ENCODE data around the gene RIPOR2.
"Not testable (repeated sequence)": the region's sequence is repeated elsewhere in the genome, so short reads cannot be mapped to it uniquely, and the experiment has no call there.

RIPOR2 gene

DNA sequence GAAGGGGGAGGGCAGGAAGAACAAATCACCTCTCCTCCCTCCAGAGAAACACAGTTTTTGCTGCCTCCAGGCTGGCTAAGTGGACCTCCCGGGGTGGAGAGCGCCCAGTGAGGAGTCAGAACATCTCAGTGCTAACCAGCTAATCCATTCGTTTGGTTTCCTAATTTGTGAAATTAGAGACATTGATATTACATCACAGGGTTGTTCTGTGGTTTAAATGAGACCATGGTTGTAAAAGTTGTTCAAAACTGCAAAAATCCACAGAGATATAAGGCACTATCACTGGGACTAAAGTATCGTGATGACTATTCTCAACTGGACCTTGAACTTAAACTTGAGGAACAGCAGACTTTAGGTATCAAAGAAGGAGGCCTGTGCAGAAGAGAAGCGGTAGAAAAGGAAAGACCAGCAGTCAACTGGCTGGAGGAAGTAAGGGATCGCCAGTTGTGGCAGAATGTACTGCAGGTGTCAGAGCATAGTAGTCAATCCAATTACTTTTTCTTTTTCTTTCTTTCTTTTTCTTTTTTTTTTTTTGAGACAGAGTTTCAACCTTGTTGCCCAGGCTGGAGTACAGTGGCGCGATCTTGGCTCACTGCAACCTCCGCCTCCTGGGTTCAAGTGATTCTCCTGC is 33.9 kb downstream of the RIPOR2 start:
- DNase-seq = no peak

DNA sequence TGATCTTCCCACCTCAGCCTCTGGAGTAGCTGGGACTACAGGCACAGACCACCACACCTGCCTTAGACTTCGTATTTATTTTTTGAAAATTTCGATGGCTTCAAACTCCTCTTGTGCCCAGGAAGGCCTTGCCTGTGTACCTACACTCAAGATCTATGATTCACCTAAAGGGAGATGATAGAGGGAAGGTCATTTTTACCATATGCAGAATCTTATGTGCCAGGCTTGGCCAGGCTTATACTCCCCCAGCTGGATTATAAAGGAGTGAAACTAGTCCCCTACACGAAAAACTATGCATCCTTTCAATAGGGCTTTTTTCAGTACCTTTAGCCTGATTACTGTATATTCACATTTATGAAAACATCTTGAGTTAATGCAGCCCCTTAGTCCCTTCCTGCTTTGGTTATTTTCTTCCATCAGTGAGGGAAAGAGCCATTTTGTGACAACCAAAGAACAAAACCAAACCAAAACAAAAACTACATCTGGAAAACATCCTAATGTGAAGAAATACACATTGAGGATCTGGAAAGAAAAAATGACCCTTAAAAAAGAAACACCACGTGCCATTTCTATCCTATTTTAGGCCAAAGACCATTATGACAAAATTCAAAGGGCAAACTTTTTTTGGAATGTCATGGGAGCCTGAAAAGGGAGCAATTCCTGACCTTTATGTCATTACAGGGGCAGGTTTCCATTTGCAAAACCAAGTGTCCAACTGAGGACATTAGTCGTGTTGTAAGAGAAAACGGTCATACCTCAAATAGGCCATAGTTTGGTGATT is 34.7 kb downstream of the RIPOR2 start:
- no peak for DNase-seq

DNA sequence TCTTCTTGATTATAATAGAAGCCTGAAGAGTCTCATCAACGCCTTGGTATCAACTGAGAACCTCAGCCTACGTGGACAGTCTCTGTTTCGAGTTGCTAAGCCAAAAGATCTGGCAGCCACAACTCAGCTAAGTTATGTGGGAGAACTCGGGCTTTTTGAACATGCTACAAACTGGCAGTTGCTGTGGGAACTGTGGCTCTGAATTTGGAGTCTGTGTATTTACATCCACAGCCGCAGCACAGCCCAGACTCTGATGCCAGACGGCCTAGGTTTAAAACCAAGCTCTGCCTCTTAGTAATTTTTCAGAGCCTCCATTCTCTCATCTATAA is 35.8 kb downstream of the RIPOR2 start:
- no peak for DNase-seq

DNA sequence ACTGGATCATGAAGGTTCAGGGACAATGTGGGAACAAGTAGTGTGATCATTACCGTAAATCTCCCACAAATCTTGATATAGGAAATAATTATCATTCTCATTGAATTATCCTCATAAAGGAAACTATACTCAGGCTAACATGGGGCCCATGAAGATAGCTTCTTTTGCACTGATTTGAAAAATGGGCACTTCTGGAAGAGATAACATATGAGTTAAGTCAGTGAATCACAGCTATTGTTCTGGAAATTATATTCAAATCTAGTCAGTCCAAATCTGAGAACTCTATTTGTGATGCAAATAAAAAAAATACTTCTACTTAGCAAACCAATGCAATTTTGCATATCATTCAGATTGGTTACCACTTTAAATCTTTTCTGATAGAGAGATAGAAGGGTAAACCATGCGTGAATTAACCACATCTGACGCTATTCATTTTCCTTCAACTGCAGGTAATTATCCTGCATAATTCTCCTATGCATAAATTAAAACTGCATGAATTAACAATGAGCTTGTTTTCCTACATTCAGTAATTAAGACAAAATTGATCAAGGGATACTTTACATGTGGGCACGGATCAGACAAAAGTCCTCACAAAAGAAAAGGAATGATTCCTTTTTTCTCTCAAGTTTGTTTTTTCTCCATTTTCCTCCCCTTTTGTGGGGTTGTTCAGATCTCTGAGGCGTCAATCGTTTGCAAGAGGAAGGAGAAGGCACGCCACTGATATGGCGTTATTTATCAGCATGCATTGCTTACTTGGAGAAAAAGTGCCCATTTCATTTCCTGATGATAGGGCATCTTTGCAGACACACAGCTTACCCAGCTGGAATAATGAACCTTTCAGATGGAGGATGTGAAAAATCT is 36.4 kb downstream of the RIPOR2 start:
- DNase-seq = no peak

DNA sequence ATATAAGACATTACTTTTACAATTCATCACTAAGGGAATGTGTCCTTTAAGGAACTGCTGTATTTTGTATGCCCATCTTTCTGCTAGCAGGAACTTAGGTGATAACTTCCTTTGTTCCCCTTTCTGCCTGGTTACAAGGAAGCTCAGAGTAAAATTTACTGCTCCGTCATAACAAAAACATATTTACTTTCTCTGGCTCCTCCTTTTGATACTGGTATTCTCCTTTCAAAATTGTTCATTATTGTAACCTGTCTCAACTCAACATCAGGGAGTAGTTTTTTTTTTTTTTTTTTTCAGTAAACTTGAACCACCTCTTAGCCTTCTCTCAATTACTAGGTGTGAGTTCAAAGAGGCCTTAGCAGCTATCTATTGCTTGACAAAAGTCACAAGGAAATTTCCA is 37.1 kb downstream of the RIPOR2 start:
- DNase-seq = no peak

DNA sequence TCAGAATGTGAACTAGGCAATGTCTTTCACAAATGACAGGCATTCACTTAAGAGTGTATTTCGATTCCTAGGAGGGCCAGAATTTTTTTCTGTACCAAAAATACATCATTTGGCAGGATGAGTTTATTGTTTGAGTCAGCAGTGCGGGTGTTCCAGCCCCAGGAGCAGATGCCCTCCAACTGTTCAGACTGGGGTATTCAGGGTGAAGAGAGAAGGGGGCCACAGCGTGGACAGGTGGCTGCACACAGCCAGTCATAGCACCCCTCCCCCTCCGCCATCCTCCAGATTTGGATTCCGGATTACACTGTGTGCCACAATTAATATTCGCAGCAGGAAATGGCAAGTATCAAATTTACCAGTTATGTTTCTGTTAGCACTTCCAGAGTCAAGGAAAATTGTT is 38.6 kb downstream of the RIPOR2 start:
- no peak for DNase-seq

DNA sequence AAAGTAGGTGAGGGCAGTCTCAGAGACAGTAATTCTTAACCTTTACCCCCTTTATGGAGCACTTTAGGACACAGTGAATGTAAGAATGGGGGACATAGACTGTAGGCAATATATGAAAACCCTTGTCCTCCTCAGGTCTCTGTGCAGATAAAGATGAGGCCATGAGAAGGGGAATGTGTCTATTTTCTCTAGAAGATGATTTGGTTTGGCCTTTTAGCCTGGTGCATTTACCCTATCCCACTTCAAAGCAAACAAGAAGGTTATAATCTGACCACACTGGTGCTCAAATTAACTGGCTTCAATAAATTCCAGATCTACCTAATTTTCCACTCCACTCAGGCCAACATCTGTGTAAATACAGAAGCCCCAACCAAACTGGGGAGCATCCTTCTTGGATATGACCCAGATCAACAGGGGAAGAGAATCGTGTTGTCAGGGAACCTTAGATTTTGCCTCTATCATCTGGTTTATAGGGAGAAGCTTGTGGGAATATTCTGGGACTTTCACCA is 42.4 kb downstream of the RIPOR2 start:
- DNase-seq = no peak

DNA sequence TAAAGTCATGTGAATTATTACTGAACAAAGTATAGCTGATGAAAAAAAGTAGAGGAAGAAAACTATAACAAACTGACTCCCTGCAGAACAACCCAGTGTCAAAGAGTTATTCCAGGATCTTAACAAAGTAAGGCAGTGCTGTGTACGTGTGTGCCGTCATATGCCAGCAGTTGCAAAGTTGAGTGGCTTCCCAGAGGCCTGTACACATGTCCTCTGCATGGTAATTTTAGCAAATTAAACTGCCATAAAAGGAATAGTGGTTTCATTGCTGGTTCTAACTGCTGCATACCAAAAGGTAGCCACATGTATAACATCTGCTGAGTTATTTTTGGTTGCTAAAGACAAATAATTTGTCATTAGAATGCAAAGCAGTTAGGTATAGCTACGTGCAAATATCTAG is 44.8 kb downstream of the RIPOR2 start:
- DNase-seq = no peak

DNA sequence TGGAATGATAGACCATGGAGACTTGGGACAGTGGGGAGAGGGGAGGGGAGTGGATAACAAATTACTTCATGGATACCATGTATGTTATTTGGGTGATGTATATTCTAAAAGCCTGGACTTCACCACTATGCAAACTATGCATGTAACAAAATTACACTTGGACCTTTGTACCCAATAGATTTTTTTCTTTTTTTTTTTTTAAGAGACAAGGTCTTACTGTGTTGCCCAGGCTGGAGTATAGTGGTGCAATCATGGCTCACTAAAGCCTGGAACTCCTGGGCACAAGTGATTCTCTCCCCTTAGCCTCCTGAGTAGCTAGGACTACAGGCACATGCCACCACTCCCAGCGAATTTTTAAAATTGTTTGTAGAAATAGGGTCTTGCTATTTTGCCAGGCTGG is 45.3 kb downstream of the RIPOR2 start:
- no peak for DNase-seq

DNA sequence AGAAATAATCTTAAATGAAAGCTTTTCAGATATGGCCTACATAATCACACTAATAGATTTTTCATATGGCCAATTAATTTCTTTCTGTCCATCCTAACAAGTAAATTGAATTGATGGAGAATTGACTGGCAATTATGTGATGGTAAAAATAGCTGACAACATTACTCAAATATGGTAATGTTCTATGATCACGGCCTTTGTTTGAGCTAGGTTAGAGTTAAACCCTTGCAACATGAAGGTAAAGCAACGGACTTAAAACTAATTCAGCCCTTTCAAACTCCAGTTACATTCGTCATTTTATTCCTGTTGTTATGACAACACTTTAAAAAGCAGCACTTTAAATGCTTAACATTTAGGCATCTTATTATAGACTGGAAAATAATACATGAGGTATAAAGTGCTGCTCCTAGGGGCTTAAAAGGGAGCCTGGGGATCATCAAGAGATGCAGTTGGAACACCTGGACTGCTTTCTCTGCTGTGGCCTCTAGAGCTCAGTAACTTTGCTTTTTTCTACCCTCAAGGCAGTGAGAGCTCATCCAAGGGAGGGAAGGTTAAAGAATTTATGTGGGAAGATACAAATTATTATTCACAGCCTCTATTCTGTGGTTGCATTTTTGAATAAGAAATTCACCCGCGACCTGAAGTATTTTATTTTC is 46.9 kb downstream of the RIPOR2 start:
- no peak for DNase-seq

DNA sequence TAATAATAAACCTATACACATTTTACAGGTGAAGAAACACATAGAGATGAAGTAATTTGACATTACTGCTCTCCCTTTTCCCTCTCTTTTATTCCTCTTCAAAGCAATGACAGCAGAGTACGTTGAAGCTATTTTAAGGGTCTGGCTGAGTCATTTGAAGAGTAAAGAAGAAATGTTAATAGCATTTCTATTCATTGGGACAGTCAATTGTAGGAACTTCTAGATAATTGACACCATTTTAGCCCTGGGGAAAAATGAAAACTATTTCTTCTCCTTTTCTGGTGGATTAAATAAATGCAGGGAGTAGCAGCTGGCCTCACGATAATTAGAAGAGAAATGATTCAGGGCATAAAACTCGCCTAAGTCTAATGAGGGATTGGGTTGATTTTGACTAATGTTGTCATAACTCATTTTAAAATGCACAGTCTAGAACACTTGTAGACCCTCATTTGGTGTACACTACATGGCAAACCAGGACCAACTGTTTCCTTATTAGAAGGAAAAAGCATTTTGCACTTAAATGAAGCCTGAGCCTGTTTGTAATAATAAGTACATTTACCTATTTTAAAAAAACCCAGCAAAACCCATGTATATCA is 48.1 kb downstream of the RIPOR2 start:
- no peak for DNase-seq

DNA sequence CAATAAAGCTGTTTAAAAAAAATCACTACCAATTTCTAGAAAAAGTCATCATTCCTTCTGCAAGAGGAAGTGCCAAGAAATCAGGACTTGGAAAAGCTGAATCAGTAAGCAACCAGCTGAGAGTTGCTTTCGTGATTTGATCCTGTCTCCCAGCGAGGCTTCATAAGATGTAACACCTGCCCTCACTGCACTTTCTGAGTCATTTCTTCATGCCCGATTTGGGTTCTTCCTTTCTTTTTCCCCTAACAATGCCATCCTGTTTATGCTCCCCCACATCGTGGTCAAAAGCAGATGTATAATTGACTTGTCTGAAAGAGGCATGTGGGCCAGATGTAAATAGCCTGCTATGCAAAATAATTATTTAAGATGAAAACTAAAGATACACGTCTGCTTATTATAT is 52.1 kb downstream of the RIPOR2 start:
- no peak for DNase-seq

DNA sequence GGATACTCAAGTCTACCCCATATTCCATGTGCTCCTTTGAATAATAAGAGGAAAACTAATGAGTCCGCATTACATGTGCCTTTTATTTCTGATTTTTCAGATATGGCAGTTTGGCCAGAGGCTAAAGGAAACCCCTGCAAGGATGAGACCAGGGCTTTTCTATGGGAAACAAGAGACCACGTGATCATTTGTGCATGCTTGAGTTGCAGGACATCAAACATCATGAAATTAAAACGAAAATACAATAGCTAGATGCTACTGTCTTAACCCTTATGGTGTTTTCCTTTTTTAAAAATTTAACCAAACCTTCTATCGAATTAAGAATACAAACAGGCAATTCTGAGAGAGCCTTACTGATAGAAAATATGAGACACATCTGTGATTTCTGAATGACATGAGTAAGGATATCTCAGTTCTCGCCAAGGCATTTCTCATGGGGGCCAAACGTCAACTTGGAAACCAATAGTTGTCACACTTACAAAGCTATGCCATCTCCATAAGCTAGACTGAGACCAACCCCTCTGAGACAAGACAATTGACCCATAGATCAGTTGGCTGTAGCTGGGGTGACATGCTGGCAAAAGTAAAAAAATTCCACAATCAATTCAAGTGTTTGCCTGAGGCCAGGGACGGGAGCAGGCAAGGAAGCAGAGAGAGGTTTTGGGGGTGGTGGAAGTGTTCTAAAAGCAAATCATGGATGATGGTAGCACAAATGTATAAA is 52.8 kb downstream of the RIPOR2 start:
- no peak for DNase-seq

DNA sequence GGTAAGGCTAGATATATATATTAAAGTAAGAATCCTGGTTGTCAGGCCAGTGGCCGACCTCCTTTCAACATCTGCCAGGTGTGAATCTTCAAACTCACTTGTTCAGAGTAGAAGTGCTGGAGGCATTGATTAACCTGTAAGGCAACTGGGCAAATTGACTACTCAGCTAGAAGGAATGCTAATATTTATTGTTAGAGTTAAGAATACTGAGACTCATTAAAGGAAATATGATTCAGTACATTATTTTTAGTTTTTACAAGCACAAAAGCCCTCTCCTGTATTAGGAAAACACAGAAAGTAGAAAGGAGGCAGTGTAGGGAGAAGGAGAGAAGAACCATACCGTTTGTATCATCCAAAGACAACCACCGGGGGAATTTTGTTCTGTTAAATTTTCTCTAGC is 53.5 kb downstream of the RIPOR2 start:
- DNase-seq = no peak

DNA sequence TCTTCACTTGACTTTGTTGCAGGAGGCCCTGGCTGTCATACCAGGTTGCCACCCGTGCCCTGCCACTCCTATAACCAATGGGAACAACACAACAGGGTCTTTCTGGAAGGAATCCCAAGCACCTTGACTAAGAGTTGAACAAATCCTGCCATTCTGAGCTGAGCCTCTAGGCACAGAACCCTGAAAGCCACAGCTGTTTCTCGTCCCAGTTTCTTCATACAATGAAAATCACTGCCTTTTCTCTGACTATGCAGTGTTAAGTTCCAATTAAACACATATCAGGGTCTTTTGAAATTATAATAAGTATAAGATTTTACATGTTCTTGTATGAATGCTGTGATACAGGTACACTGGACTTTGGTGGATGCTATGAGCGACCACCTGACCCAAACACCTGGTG is 54.4 kb downstream of the RIPOR2 start:
- DNase-seq = no peak

DNA sequence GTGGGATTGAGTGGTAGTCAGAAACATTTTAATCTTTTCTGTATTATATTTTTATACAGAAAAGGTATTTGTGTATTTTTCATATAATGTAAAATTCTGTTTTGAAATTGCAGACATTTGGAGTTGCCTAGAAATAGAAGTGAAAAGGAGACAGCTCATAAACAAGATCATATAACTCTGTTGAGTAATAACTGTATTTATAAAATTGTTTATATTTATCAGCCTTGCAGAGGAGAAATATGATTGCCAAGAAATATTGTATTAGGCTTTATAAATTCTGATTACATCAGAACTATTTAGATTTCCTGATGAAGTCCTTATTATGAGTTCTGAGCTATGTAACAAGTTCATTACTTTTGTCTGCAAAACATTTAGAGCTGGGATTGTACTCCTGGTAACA is 55.3 kb downstream of the RIPOR2 start:
- no peak for DNase-seq

DNA sequence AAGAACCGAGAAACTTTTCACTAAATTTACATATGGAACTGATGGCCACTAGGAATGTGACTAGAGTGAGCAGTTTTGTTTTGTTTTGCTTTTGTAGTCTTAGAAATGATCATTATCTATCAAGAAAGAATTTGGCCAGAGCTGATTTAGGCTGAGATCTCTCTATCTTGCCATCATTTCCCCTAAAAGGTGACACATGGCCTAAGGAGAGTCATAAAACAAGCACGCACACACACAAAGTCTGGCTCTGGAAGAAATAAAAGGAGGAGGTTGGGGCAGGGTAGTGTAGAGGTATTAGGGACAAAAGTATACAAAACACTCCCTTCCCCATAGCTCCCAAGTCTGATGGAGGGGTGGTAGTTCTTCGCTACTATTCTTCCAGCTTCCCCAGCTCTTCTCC is 56.4 kb downstream of the RIPOR2 start:
- no peak for DNase-seq

DNA sequence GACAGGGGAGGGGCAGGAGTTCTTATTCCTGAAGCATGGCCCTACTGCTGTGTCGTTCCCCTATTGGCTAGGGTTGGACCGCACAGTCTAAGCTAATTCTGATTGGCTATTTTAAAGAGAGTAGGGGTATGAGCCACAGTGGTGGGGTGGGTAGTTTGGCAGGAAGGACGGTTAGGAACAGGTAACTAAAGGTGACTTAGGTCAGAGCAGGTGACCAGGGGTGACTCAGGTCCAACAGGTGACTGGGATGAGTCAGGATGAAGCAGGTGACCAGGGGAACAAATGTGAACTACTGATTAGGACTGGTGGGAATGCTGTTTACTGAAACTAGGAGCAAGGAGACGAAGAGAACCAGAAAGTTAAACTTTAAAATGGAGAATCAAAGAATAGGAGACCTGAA is 58.0 kb downstream of the RIPOR2 start:
- DNase-seq = not testable (repeated sequence)

DNA sequence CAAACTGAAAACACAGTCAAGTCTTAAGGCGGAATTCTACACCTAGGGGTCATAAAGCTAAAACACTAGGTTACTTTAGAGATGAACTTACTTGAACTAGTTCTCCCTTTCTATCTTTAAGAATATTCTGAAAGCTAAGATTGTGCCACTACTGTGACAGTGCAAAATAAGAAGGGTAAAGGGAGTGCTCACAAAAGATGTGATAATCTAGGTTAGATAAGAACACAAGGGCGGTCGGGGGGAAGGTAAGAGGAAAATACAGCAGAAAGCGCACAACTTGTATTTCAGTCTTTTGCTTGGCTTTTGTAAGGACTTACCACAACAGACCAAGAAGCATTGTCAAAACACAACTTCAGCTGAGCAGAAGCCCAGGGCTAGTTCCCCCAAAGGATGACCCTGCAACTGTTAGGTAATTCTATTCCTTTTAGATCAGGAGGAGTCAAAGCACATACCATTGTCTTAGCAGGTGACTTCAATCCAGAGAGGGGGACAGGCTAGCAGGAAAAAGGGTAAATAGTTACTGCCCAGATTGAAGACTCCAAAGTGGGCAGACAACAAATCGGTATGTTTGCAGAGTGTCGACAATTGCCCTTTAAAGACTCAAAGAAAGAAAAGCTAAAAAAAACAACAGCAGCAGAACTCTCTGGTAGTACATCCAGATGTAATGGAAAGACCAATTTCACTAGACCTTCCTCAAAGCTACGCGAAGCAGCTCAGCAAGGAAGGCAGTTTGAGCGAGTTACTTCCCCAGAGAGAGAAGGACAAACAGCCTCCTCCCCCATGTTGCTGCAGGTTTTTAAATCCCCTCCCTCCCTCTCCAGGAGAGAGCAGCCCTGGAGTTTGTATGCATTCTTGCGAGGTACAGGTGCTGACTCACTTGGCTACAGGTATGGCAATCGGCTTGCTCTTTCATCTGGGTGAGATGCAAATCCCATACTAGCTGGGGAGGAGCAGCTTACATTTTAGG is 59.0 kb downstream of the RIPOR2 start:
- DNase-seq = no peak

DNA sequence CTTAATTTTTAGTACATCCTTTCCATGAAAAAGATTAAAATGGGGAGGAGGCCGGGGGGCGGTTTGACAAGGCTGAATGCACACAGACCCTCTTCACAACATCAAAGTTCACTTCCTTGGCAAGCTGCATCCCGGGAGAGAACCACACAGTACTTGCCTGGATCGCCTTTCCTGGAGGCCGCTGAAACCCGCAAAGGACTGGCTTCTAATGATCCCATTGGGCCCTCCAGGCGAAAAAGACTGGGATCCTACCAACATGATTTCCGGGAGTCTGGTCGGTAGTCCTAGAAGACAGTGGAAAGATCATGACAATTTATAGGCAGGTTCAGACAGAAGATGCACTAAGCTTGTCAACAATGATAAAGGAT is 60.2 kb downstream of the RIPOR2 start:
- DNase-seq = no peak
